ENCODE results near the gene ZNF575.

GRCh38 chr19:43544077-43544476 lies 11.1 kb downstream of the ZNF575 start:
- TF ChIP-seq CTCF (conservative IDR thresholded peaks at IDR 0.05; ENCODE audit: low read depth in 2 of 2) (no peak), CREB1 (CRISPR knock-in tag; IDR thresholded peaks at IDR 0.05; ENCODE audit: low read depth) (no peak), EZH2 (IDR thresholded peaks at IDR 0.05; ENCODE audit: low read depth, unreplicated experiment) (no peak), EZH2phosphoT487 (IDR thresholded peaks at IDR 0.05; ENCODE audit: unreplicated experiment) (no peak), POLR2AphosphoS5 (IDR thresholded peaks at IDR 0.05; ENCODE audit: low read depth) (no peak), STAT1 (IDR thresholded peaks at IDR 0.05; ENCODE audit: unreplicated experiment) (no peak), ZNF331 (CRISPR knock-in tag; IDR thresholded peaks at IDR 0.05; ENCODE audit: low read depth) (no peak), ETS1 (IDR thresholded peaks at IDR 0.05) (no peak), ZNF462 (CRISPR knock-in tag; IDR thresholded peaks at IDR 0.05) (no peak), JUNB (IDR thresholded peaks at IDR 0.05; ENCODE audit: unreplicated experiment) (no peak), NANOG (IDR thresholded peaks at IDR 0.05; ENCODE audit: borderline replicate concordance) (no peak), ZNF114 (CRISPR knock-in tag; IDR thresholded peaks at IDR 0.05) (no peak)
- TF ChIP-seq, protein P1, sequence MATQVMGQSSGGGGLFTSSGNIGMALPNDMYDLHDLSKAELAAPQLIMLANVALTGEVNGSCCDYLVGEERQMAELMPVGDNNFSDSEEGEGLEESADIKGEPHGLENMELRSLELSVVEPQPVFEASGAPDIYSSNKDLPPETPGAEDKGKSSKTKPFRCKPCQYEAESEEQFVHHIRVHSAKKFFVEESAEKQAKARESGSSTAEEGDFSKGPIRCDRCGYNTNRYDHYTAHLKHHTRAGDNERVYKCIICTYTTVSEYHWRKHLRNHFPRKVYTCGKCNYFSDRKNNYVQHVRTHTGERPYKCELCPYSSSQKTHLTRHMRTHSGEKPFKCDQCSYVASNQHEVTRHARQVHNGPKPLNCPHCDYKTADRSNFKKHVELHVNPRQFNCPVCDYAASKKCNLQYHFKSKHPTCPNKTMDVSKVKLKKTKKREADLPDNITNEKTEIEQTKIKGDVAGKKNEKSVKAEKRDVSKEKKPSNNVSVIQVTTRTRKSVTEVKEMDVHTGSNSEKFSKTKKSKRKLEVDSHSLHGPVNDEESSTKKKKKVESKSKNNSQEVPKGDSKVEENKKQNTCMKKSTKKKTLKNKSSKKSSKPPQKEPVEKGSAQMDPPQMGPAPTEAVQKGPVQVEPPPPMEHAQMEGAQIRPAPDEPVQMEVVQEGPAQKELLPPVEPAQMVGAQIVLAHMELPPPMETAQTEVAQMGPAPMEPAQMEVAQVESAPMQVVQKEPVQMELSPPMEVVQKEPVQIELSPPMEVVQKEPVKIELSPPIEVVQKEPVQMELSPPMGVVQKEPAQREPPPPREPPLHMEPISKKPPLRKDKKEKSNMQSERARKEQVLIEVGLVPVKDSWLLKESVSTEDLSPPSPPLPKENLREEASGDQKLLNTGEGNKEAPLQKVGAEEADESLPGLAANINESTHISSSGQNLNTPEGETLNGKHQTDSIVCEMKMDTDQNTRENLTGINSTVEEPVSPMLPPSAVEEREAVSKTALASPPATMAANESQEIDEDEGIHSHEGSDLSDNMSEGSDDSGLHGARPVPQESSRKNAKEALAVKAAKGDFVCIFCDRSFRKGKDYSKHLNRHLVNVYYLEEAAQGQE (IDR thresholded peaks at IDR 0.05; ENCODE audit: unreplicated experiment): no peak

Measured in GM23338 (cell line).